ENCODE results near the gene GMDS.

The GMDS gene

DNA sequence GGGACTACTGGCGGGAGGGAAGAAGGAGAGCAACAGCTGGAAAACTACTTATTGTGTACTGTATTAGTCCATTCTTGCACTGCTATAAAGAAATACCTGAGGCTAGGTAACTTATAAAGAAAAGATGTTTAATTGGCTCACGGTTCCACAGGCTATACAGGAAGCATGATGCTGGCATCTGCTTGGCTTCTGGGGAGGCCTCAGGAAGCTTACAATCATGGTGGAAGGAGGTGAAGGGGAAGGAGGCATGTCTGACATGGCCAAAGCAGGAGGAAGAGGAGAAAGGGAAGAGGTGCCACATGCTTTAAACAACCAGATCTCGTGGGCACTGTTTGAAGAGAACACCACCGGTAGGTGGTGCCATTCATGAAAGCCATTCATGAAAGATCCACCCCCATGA lies 67.3 kb downstream of the GMDS start:
- no peak for DNase-seq (ENCODE audit: low spot score)

DNA sequence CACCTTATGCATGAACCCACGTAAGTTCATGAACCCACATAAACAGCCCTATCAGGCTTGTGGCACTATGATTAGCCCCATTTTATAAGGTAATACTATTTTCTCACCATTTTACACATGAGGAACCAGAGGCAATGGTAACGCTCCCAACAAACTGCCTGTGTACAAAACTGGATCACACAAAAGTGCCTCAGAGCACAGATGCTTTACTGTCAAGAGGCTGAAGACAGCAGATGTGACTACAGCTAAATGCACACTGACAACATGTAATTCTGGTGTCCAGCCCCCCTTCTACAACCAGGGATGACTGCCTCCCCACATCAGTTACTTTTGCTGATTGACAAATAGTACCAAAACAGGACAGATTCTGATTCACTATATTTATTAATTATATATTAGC lies 69.6 kb downstream of the GMDS start:
- DNase-seq (ENCODE audit: low spot score): no peak

- DNase-seq (ENCODE audit: low spot score): no peak
These were observed 72.0 kb downstream of the GMDS start for GRCh38 chr6:2173203-2173961.

DNA sequence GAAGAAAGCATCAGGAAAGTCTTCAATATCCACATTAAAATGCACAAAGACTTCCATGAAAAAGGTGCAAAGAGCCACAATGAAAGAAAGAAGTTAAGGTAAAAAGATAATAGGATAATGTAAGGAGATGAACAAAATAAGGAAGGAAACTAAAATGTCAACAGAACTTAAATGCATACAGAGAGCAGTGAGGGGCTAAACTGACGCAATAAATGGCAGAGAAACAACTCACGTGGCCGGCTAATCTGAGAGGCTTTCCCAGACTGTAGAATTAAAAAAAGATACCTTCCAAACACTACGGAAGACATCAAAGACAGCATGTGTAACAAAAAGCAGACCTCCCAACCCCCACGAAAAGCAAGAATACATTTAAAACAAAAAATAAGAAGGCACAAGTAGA lies 73.7 kb downstream of the GMDS start:
- no peak for DNase-seq (ENCODE audit: low spot score)

DNA sequence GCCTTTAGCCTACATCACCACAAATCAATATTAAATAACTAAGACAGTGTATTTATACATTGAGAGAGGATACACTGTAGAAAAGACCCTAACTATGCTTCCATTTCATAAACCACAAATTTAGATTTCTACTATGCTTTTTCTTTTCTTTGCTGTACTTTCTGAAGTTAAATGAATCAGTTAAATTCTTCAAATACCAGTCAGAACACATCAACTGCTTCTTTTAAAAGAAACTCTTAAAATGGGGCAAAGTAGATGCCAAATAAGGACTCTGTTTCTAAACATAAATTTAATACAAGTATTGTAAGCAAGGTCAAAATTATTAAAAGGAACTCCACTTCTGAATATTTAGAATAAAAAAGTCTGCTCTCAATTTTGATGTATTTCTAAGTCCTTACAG lies 76.9 kb downstream of the GMDS start:
- DNase-seq (ENCODE audit: low spot score): no peak

- no peak for DNase-seq (ENCODE audit: low spot score)
These were observed 78.7 kb downstream of the GMDS start for GRCh38 chr6:2166717-2167116.

- DNase-seq (ENCODE audit: low spot score): no peak
These were observed 80.1 kb downstream of the GMDS start for GRCh38 chr6:2165286-2165685.

GRCh38 chr6:2164481-2164880 lies 80.9 kb downstream of the GMDS start:
- no peak for DNase-seq (ENCODE audit: low spot score)

GRCh38 chr6:2162079-2162445 lies 83.3 kb downstream of the GMDS start:
- DNase-seq (ENCODE audit: low spot score): no peak

- DNase-seq (ENCODE audit: low spot score): peak; percentile 61
These were observed 86.7 kb downstream of the GMDS start for GRCh38 chr6:2158596-2159271.

GRCh38 chr6:2157441-2158127 lies 87.8 kb downstream of the GMDS start:
- DNase-seq (ENCODE audit: low spot score): no peak

- no peak for DNase-seq (ENCODE audit: low spot score)
These were observed 90.2 kb downstream of the GMDS start for GRCh38 chr6:2155206-2155605.

DNA sequence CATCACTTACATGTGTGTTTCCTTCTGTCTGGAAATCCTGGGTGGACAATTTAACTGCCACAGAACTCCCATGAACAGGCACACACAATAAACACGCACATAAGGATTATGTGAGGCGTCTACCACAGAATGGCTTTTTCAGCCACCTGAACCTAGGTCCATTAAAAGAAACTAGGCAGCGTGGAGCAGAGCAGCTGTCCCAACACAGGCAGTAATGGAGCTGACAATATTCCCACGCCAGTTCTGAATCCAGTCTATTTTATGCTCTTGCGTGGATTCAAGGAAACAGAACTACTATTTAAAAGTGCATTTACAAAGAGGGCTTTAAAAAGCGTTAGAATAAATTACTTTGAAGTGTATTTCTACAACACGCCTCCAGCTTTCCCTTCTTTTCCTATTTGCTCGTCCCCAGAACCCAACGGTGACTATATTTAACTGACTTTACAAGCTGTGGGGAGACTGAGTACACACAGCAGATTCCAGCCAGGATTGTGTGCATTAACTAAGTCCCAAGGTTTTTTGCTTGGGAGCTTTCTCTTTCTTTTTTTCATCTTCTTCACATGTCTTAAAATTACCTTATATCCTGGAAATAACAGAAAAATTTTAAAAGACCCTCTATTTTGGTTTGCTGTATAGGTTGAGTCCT lies 95.9 kb downstream of the GMDS start:
- DNase-seq (ENCODE audit: low spot score): no peak

DNA sequence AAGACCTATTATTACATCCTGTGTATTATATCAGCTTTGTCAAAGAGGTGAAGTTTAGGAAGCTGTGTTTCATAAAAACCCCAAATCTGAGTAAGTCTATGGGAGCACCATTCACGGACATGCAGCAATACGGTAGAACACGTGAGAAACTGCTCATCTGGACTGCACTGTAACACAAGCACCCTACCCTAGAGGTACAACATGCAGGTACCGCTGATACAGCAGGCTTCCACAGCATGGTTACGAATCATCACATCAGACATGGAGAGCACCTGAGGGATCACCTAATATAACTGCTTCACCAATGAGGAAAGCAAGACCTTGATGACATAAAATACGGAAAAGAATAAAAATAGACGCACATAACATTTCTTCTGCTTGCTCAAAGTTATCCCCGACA lies 96.7 kb downstream of the GMDS start:
- DNase-seq (ENCODE audit: low spot score): no peak

GRCh38 chr6:2147766-2148448 lies 97.5 kb downstream of the GMDS start:
- no peak for DNase-seq (ENCODE audit: low spot score)

GRCh38 chr6:2147261-2147660 lies 98.1 kb downstream of the GMDS start:
- DNase-seq (ENCODE audit: low spot score): no peak

DNA sequence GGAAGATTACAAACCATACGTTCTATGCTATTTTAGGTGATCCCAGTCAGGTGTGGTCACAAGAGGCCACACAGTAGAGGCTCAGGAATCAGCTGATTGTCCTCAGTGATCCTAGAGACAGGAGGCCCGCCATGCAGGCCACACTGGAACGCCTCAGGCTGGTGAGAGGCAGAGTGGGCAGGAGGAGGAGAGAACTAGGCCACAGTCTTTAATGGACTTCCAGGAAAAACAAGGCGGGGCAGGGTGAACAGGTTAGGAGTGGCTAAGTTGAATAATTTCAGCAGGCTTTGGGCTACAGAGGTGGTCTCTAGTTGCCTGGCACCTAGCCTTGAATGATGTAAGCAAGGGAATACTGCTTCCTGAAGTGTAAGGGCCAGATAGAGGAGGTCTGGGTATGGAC lies 101.2 kb downstream of the GMDS start:
- no peak for DNase-seq (ENCODE audit: low spot score)

GRCh38 chr6:2141644-2142290 lies 103.6 kb downstream of the GMDS start:
- DNase-seq (ENCODE audit: low spot score): no peak

- no peak for DNase-seq (ENCODE audit: low spot score)
These were observed 104.8 kb downstream of the GMDS start for GRCh38 chr6:2140438-2141128.

- DNase-seq (ENCODE audit: low spot score): no peak
These were observed 110.0 kb downstream of the GMDS start for GRCh38 chr6:2135401-2135800.

GRCh38 chr6:2134554-2134953 lies 110.9 kb downstream of the GMDS start:
- DNase-seq (ENCODE audit: low spot score): no peak

Measured in D341Med (cell line).